Ovary (tissue), 9 donors: ENCODE measurements around the gene POM121L2. TPM values are rescaled to one million over a fixed set of nuclear protein-coding genes. Genes with fewer than 3 reads are reported as not detected.

Source experiments
- DNase-seq, 5 donors: peaks; one replicate each; pipeline ENCODE4 v3.0.0-alpha.2; 2019 to 2020
- H3K27ac ChIP-seq, 2 donors: fragments of 200-600 bp; one replicate each; pipeline versions ENCODE4 v1.5.1 to v1.8.0; 2019 to 2022
- H3K27me3 ChIP-seq: fragments of 200-600 bp; one replicate; pipeline ENCODE4 v1.8.0; 2022
- H3K36me3 ChIP-seq: fragments of 200-600 bp; sonication (generic); one replicate; pipeline ENCODE4 v1.5.1; 2019
- H3K4me1 ChIP-seq: one replicate; pipeline ENCODE4 v1.8.1; 2013; ENCODE audit warnings: mild to moderate bottlenecking, moderate library complexity; ENCODE audit not compliant: insufficient read depth
- H3K4me3 ChIP-seq: fragments of 200-600 bp; sonication (generic); one replicate; pipeline ENCODE4 v1.5.1; 2017
- H3K9me3 ChIP-seq, 2 donors: fragments of 200-600 bp in 1 of 2; sonication (generic) in 1 of 2; one replicate each; pipeline versions ENCODE4 v1.5.1 to v1.8.1; 2013 to 2019; ENCODE audit warnings: mild to moderate bottlenecking in 1 of 2, moderate library complexity in 1 of 2
- EP300 ChIP-seq: sonication (generic); formaldehyde crosslinking; IDR thresholded peaks from one replicate; pipeline ENCODE4 v1.6.1; 2017; ENCODE audit warnings: antibody characterized with exemption
- POLR2A ChIP-seq: fragments of 450-650 bp; IDR thresholded peaks from one replicate; pipeline ENCODE4 v1.6.1; 2017; ENCODE audit warnings: antibody characterized with exemption, mild to moderate bottlenecking, moderate library complexity
- WGBS, 3 donors: extraction: QIAGEN DNeasy Blood & Tissue Kit in 1 of 3; methylation state at CpG; one replicate each; pipeline versions ENCODE4 v1.1.5 to v1.1.7; 2013 to 2017; 5-methylcytosine and 5-hydroxymethylcytosine counted together
- intact Hi-C, 4 donors: fragments of 100-400 bp; cut with DNase I; formaldehyde crosslinking; loops; one replicate each; pipeline versions ENCODE4 v1.11.0 to v1.15.1; 2022 to 2023
- polyA plus RNA-seq, 2 donors: library from polyadenylated mRNA; stranded (reverse); fragments of 200-250 nt in 1 of 2; fragments of 350-450 nt in 1 of 2; fragmentation: Illumina TruSeq in 1 of 2; extraction: RNeasy Lipid Tissue Mini Kit (QIAGEN cat#74804) in 1 of 2; gene quantifications; one replicate each; pipeline ENCODE4 v1.2.3, GENCODE V29; 2013 to 2014
- total RNA-seq, 7 donors: library from RNA; depleted of rRNA in 2 of 7; stranded (reverse); fragments of >200 nt in 2 of 7; fragmentation: NEBNext Ultra II Directional in 3 of 7; extraction: Animal tissue kit (Norgen Biotek cat#: 25700) in 3 of 7; gene quantifications; one replicate each; pipeline versions ENCODE4 v1.1.0 to v1.2.4, GENCODE V29; 2016 to 2023
- TF ChIP-seq, protein P1 (sequence below), 3 donors: fragments of 450-650 bp in 2 of 3; fragments of 200-600 bp in 1 of 3; IDR thresholded peaks; one replicate each; pipeline versions ENCODE4 v1.5.1 to v1.8.0; 2016 to 2022; ENCODE audit warnings: antibody characterized with exemption in 3 of 3, mild to moderate bottlenecking in 1 of 3
- donor health status: DM: no; HTN: no; CAD: no; lungs with moderate emphysema.
- donor health status: DM: no; HTN: no; CAD: no.
- donor health status: Bipolar disorder and iron deficiency.
- donor health status: DM: yes; HTN: yes; CAD: no.
- donor health status: DM: no; HTN: no; CAD: no.
- donor health status: DM: yes; HTN: yes; CAD: no.

Gene POM121L2
- total and polyA plus RNA-seq, 9 donors = 0.02 to 0.05 TPM; not detected in 7

DNA sequence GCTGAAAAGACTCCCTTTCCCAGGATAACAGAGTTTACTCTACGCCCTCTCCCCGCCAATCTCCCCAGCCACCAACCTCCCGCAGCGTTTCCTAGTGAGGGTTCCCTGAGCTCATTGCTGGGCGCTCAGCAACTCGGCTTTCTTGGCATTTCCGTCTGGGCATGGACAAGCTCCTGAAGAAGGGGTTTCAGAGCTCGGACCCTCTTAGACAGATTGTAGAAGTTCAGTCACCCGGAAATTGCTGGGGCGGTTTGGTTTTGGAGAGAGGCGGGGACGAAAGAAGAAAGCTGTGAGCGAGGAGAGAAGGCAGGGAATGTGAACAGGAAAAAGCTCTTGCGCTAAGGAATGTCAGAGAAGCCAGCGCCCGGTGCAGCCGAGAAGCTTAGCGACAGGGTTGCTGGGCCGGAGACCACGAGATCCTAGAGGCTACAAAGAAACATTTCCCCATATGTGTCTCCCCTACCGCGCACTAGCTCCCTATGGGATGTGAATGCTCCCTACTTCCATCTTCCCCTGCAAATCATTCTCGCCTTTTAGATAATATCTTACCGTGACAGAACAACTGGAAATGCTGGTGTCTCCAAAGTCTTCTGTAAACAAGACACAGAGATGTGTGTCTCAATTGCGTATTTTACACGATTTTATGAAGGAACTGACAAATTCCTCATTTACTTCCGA, 15.8 kb downstream of the POM121L2 start:
- intact Hi-C loops = no loop called here
- 3 to 4% (median 4%) methylated on average over 27 of the region's 27 CpGs for WGBS, 3 donors
- TF ChIP-seq, protein P1, sequence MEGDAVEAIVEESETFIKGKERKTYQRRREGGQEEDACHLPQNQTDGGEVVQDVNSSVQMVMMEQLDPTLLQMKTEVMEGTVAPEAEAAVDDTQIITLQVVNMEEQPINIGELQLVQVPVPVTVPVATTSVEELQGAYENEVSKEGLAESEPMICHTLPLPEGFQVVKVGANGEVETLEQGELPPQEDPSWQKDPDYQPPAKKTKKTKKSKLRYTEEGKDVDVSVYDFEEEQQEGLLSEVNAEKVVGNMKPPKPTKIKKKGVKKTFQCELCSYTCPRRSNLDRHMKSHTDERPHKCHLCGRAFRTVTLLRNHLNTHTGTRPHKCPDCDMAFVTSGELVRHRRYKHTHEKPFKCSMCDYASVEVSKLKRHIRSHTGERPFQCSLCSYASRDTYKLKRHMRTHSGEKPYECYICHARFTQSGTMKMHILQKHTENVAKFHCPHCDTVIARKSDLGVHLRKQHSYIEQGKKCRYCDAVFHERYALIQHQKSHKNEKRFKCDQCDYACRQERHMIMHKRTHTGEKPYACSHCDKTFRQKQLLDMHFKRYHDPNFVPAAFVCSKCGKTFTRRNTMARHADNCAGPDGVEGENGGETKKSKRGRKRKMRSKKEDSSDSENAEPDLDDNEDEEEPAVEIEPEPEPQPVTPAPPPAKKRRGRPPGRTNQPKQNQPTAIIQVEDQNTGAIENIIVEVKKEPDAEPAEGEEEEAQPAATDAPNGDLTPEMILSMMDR (IDR thresholded peaks at IDR 0.05) = no peak
- TF ChIP-seq POLR2A (no peak), EP300 (no peak)
- no peaks in the 10 kb centered on the region for H3K36me3 ChIP-seq
- H3K27ac ChIP-seq = no peak overlapping the region
- H3K27me3 ChIP-seq = no peaks in the 10 kb centered on the region
- H3K9me3 ChIP-seq = peaks cover 0 to 18% of the 10 kb centered on the region in 2 donors
- DNase-seq = no peak
- no peaks in the 10 kb centered on the region for H3K4me1 ChIP-seq
- no peak overlapping the region for H3K4me3 ChIP-seq

DNA sequence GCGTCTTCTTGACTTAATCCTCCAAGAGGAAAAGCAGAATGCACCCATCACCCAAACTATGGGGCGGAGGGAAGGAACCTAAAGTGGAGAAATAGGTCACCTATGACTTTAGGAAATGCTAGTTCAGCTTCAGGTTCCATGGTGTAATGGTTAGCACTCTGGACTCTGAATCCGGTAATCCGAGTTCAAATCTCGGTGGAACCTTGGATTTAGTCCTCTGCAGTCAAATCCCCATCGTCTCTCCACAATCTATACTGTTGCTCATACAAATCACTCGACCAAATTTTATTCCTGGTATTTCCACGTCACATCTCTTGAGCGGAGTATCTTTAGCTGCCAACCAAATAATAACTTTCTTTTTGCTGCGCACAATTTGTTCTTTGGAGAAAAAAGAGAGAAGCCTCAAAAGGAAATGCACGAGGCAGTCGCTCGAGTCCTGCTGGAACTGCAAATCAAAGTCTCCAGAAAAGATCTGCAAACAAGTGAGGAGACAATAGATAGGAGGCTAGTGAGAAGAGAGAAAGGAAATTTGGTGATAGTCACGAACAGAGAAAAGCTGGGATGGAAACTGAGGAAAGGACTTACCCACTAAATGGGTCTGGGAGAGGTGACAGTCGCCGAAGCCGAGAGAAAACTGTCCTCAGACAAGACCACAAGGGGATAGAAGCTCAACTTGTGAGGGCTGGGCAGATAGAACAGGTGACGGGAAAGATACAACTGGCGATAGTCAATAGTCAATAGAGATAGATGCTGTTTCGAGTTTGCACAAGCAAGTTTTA, 16.6 kb downstream of the POM121L2 start:
- intact Hi-C loops = no loop called here
- no peaks in the 10 kb centered on the region for H3K36me3 ChIP-seq
- peaks cover 0 to 18% of the 10 kb centered on the region in 2 donors for H3K9me3 ChIP-seq
- no peak for TF ChIP-seq EP300
- DNase-seq = no peak
- no peak overlapping the region for H3K4me3 ChIP-seq
- H3K27ac ChIP-seq = no peak overlapping the region
- no peaks in the 10 kb centered on the region for H3K4me1 ChIP-seq
- 3 to 4% (median 4%) methylated on average over 20 of the region's 20 CpGs for WGBS, 3 donors
- no peaks in the 10 kb centered on the region for H3K27me3 ChIP-seq

DNA sequence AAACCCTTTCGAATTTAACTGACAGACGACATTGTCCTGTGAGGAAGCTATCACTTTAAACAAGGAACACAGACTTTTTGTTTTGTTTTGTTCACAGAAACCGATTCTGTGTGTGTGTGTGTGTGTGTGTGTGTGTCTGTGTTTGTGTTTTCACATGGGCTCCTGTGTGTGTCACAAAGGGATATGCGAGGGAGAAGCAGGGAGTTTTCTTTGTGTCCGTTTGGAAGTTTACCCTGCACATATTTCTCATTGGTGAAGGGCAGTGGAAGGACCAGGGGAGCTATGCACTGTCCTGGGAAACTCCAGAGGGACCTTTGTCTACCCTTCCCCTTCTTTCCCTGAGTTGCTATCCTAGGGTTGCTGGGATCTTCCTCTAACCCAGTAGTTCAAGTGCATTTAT, 17.7 kb downstream of the POM121L2 start:
- intact Hi-C loops = no loop called here
- no peak overlapping the region for H3K27ac ChIP-seq
- TF ChIP-seq, protein P1 (IDR thresholded peaks at IDR 0.05) = no peak
- TF ChIP-seq POLR2A (no peak), EP300 (no peak)
- WGBS, 3 donors = 22 to 35% (median 25%) methylated on average over 5 of the region's 5 CpGs
- no peaks in the 10 kb centered on the region for H3K27me3 ChIP-seq
- no peaks in the 10 kb centered on the region for H3K4me1 ChIP-seq
- H3K4me3 ChIP-seq = no peak overlapping the region
- no peak for DNase-seq
- H3K36me3 ChIP-seq = no peaks in the 10 kb centered on the region
- peaks cover 0 to 18% of the 10 kb centered on the region in 2 donors for H3K9me3 ChIP-seq

DNA sequence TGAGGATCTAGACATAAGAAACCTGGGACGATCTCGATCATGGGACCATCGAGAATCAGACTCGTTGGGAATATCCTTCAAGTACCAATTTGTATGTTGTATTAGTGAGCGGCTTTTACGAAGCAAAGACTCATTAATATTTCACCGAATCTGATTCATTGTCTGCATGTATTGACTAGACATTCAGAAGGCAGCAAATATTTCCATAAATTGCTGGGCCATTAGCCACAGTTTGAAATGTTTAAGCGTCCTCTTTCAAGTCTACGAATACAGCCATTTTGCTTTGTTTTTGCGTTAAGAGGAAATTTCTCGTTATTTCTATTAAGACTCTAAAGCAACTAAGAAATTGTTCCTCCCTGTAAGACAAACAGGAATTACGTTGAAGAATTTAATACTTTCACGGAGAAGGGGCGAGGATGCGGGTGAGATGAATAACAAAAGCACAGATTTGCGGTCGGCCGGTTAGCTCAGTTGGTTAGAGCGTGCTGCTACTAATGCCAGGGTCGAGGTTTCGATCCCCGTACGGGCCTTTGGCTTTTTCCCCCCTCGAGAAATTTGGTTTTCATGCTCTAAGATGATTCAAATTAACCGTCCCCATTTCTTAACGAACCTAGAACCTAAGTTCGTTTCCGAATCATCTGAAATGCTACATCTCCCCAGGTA, 18.5 kb downstream of the POM121L2 start:
- 15 to 24% (median 20%) methylated on average over 28 of the region's 28 CpGs for WGBS, 3 donors
- TF ChIP-seq EP300 = no peak
- TF ChIP-seq, protein P1 (IDR thresholded peaks at IDR 0.05) = no peak
- TF ChIP-seq POLR2A = no peak
- Histone ChIP-seq H3K4me1 (no peaks in the 10 kb centered on the region), H3K36me3 (no peaks in the 10 kb centered on the region), H3K27me3 (no peaks in the 10 kb centered on the region), H3K9me3 (peaks cover 0 to 18% of the 10 kb centered on the region in 2 donors), H3K27ac (no peak overlapping the region), H3K4me3 (no peak overlapping the region)
- intact Hi-C loops = no loop called here
- DNase-seq = no peak
